HEK293 (cell line): Measurements from ENCODE around the gene SULT4A1.

Experiments
- CTCF ChIA-PET: fragments of 350-600 bp; formaldehyde crosslinking; extraction: SDS; loops from one replicate; lab custom pipeline; 2021; ENCODE audit warnings: antibody characterized with exemption; lab: Yijun Ruan, JAX
- POLR2A ChIA-PET: fragments of 300-600 bp; formaldehyde crosslinking; extraction: SDS; loops from one replicate; lab custom pipeline; 2020; ENCODE audit warnings: antibody characterized with exemption, inconsistent platforms; lab: Yijun Ruan, JAX
- H3K27ac ChIP-seq: fragments of 200-500 bp; sonication (Bioruptor generic); 2 replicates; pipeline ENCODE4 v1.5.1; 2014; ENCODE audit warnings: low read depth, low read length, control low read depth, inconsistent platforms; ENCODE audit errors: extremely low read depth
- H3K36me3 ChIP-seq, 2 experiments: fragments of 200-500 bp in 1 of 2; sonication (Bioruptor generic) in 1 of 2; 1 replicate in 1 of 2; 2 replicates in 1 of 2; pipeline ENCODE4 v1.5.1; 2014 to 2017; ENCODE audit warnings: inconsistent platforms in 2 of 2, low read length in 2 of 2; ENCODE audit not compliant: control insufficient read depth in 2 of 2, insufficient read depth in 1 of 2
- H3K4me1 ChIP-seq: fragments of 200-500 bp; sonication (Bioruptor generic); 2 replicates; pipeline ENCODE4 v1.5.1; 2014; ENCODE audit warnings: mild to moderate bottlenecking, low read length, inconsistent platforms; ENCODE audit not compliant: control insufficient read depth, insufficient read depth
- H3K4me3 ChIP-seq: 2 replicates; pipeline ENCODE4 v1.5.1; 2011; ENCODE audit warnings: low read depth, mild to moderate bottlenecking, control low read depth, low read length, moderate library complexity
- H3K9me3 ChIP-seq: fragments of 200-500 bp; sonication (Bioruptor generic); 2 replicates; pipeline ENCODE4 v1.5.1; 2014; ENCODE audit warnings: low read depth, low read length, inconsistent platforms; ENCODE audit not compliant: control insufficient read depth, insufficient read depth
- CTCF ChIP-seq: fragments of 450-650 bp; formaldehyde crosslinking; IDR thresholded peaks from 2 replicates; pipeline ENCODE4 v1.5.1; 2016; ENCODE audit warnings: missing biosample characterization, missing genetic modification characterization
- EGR2 ChIP-seq: fragments of 450-650 bp; formaldehyde crosslinking; IDR thresholded peaks from 2 replicates; pipeline ENCODE4 v1.5.1; 2016; ENCODE audit warnings: low read depth, missing biosample characterization, missing genetic modification characterization
- GLI2 ChIP-seq: fragments of 450-650 bp; formaldehyde crosslinking; IDR thresholded peaks from 2 replicates; pipeline ENCODE4; 2017; ENCODE audit warnings: missing biosample characterization, missing genetic modification characterization, low read depth, borderline replicate concordance
- KLF1 ChIP-seq: fragments of 450-650 bp; formaldehyde crosslinking; IDR thresholded peaks from 2 replicates; pipeline ENCODE4 v1.5.1; 2016; ENCODE audit warnings: missing biosample characterization, missing genetic modification characterization
- KLF17 ChIP-seq: fragments of 450-650 bp; formaldehyde crosslinking; IDR thresholded peaks from 2 replicates; pipeline ENCODE4 v1.5.1; 2016; ENCODE audit warnings: missing biosample characterization, missing genetic modification characterization
- RBAK ChIP-seq: fragments of 450-650 bp; formaldehyde crosslinking; IDR thresholded peaks from 2 replicates; pipeline ENCODE4 v1.5.1; 2016; ENCODE audit warnings: missing biosample characterization, missing genetic modification characterization
- WT1 ChIP-seq: fragments of 450-650 bp; formaldehyde crosslinking; IDR thresholded peaks from 2 replicates; pipeline ENCODE4 v1.5.1; 2016; ENCODE audit warnings: missing biosample characterization, missing genetic modification characterization
- ZBTB1 ChIP-seq: fragments of 450-650 bp; formaldehyde crosslinking; IDR thresholded peaks from 2 replicates; pipeline ENCODE4 v1.5.1; 2016; ENCODE audit warnings: missing biosample characterization, missing genetic modification characterization
- ZFHX2 ChIP-seq: fragments of 450-650 bp; formaldehyde crosslinking; conservative IDR thresholded peaks from 2 replicates; pipeline ENCODE4 v1.5.1; 2016; ENCODE audit warnings: missing biosample characterization, missing genetic modification characterization
- ZNF155 ChIP-seq: fragments of 450-650 bp; formaldehyde crosslinking; IDR thresholded peaks from 2 replicates; pipeline ENCODE4 v1.5.1; 2016; ENCODE audit warnings: missing biosample characterization, missing genetic modification characterization
- ZNF202 ChIP-seq: fragments of 450-650 bp; formaldehyde crosslinking; IDR thresholded peaks from 2 replicates; pipeline ENCODE4 v1.5.1; 2016; ENCODE audit warnings: missing biosample characterization, missing genetic modification characterization, borderline replicate concordance
- ZNF211 ChIP-seq: fragments of 450-650 bp; formaldehyde crosslinking; IDR thresholded peaks from 2 replicates; pipeline ENCODE4 v1.5.1; 2016; ENCODE audit warnings: low read depth, missing biosample characterization, missing genetic modification characterization
- ZNF248 ChIP-seq: fragments of 450-650 bp; formaldehyde crosslinking; IDR thresholded peaks from 2 replicates; pipeline ENCODE4 v1.5.1; 2017; ENCODE audit warnings: missing biosample characterization, missing genetic modification characterization
- ZNF274 ChIP-seq, 2 experiments: fragments of 200-500 bp in 1 of 2; fragments of 450-650 bp in 1 of 2; sonication (Bioruptor generic) in 1 of 2; formaldehyde crosslinking in 1 of 2; IDR thresholded peaks; 2 replicates each; pipeline versions ENCODE4 v1.5.1 to v1.6.1; 2014 to 2016; ENCODE audit warnings: borderline replicate concordance in 1 of 2, inconsistent platforms in 1 of 2, low read length in 1 of 2, missing biosample characterization in 1 of 2, missing genetic modification characterization in 1 of 2
- ZNF292 ChIP-seq: fragments of 450-650 bp; formaldehyde crosslinking; IDR thresholded peaks from 2 replicates; pipeline ENCODE4 v1.5.1; 2016; ENCODE audit warnings: low read depth, missing biosample characterization, missing genetic modification characterization, borderline replicate concordance
- ZNF302 ChIP-seq: fragments of 450-650 bp; formaldehyde crosslinking; IDR thresholded peaks from 2 replicates; pipeline ENCODE4 v1.5.1; 2016; ENCODE audit warnings: missing biosample characterization, missing genetic modification characterization, low read depth
- ZNF311 ChIP-seq: fragments of 450-650 bp; formaldehyde crosslinking; IDR thresholded peaks from 2 replicates; pipeline ENCODE4 v1.5.1; 2017; ENCODE audit warnings: missing biosample characterization, missing genetic modification characterization, borderline replicate concordance
- ZNF426 ChIP-seq: fragments of 450-650 bp; formaldehyde crosslinking; IDR thresholded peaks from 2 replicates; pipeline ENCODE4 v1.5.1; 2017; ENCODE audit warnings: missing biosample characterization, missing genetic modification characterization, mild to moderate bottlenecking, inconsistent platforms, moderate library complexity
- ZNF514 ChIP-seq: fragments of 450-650 bp; formaldehyde crosslinking; IDR thresholded peaks from 2 replicates; pipeline ENCODE4 v1.5.1; 2016; ENCODE audit warnings: missing biosample characterization, missing genetic modification characterization
- ZNF555 ChIP-seq: fragments of 450-650 bp; formaldehyde crosslinking; conservative IDR thresholded peaks from 2 replicates; pipeline ENCODE4 v1.5.1; 2017; ENCODE audit warnings: missing biosample characterization, mild to moderate bottlenecking, missing genetic modification characterization, inconsistent platforms
- ZNF639 ChIP-seq: fragments of 450-650 bp; formaldehyde crosslinking; IDR thresholded peaks from 2 replicates; pipeline ENCODE4 v1.5.1; 2016; ENCODE audit warnings: missing biosample characterization, missing genetic modification characterization
- ZNF701 ChIP-seq: fragments of 450-650 bp; formaldehyde crosslinking; IDR thresholded peaks from 2 replicates; pipeline ENCODE4 v1.5.1; 2016; ENCODE audit warnings: missing biosample characterization, missing genetic modification characterization
- ZNF76 ChIP-seq: fragments of 450-650 bp; formaldehyde crosslinking; IDR thresholded peaks from 2 replicates; pipeline ENCODE4; 2016; ENCODE audit warnings: low read depth, missing biosample characterization, missing genetic modification characterization, borderline replicate concordance
- ZNF843 ChIP-seq: fragments of 450-650 bp; formaldehyde crosslinking; IDR thresholded peaks from 2 replicates; pipeline ENCODE4 v1.5.1; 2016; ENCODE audit warnings: missing biosample characterization, missing genetic modification characterization

SULT4A1 gene

GRCh38 chr22:43854121-43854785 lies 8.1 kb downstream of the SULT4A1 start:
- Histone ChIP-seq H3K4me3 (no peak overlapping the region), H3K27ac (no peak overlapping the region), H3K36me3 (peaks cover 0 to 3% of the 10 kb centered on the region in 2 experiments; a peak in 1 of 3 replicates), H3K9me3 (no peaks in the 10 kb centered on the region; the same call in 1 of the 2 replicates), H3K4me1 (no peaks in the 10 kb centered on the region)
- TF ChIP-seq KLF1 (tag by site-specific recombination) = peak; percentile 82
- TF ChIP-seq ZNF302 (tag by site-specific recombination) = no peak
- ChIA-PET CTCF (no interaction called here), POLR2A (interaction anchor here (0.6 kb wide), 1 partner anchor 40 kb away, joined by 5 read pairs; no protein-coding TSS in a partner anchor)

- Histone ChIP-seq H3K9me3 (no peaks in the 10 kb centered on the region; the same call in 1 of the 2 replicates), H3K4me3 (no peak overlapping the region), H3K4me1 (no peaks in the 10 kb centered on the region), H3K36me3 (peaks cover 0 to 3% of the 10 kb centered on the region in 2 experiments; a peak in 1 of 3 replicates), H3K27ac (no peak overlapping the region)
- ChIA-PET CTCF (interaction anchor here (0.6 kb wide), 1 partner anchor 91 kb away, joined by 3 read pairs; no protein-coding TSS in a partner anchor), POLR2A (no interaction called here)
- TF ChIP-seq CTCF (tag by site-specific recombination) (no peak), ZNF248 (tag by site-specific recombination) (no peak), ZNF843 (no peak), ZNF426 (no peak), ZNF555 (no peak), WT1 (tag by site-specific recombination) (no peak), RBAK (tag by site-specific recombination) (no peak), ZNF76 (no peak), GLI2 (no peak)
- TF ChIP-seq, all 188 proteins: peak for 0
These were observed 8.9 kb downstream of the SULT4A1 start for GRCh38 chr22:43853328-43853931.

- Histone ChIP-seq H3K9me3 (no peaks in the 10 kb centered on the region; the same call in 1 of the 2 replicates), H3K4me1 (no peaks in the 10 kb centered on the region), H3K4me3 (no peak overlapping the region), H3K36me3 (no peaks in the 10 kb centered on the region), H3K27ac (no peak overlapping the region)
- ChIA-PET CTCF (interaction anchor here (0.6 kb wide), 1 partner anchor 92 kb away, joined by 3 read pairs; no protein-coding TSS in a partner anchor), POLR2A (interaction anchor here (0.6 to 1.0 kb wide), 2 partner anchors 8 to 20 kb away, joined by 3 read pairs; no protein-coding TSS in a partner anchor)
- TF ChIP-seq ZFHX2 (tag by site-specific recombination) (peak; percentile 49), ZNF639 (no peak), ZBTB1 (tag by site-specific recombination) (no peak), ZNF248 (tag by site-specific recombination) (no peak), ZNF701 (tag by site-specific recombination) (no peak), ZNF155 (tag by site-specific recombination) (no peak), ZNF311 (tag by site-specific recombination) (no peak), ZNF514 (tag by site-specific recombination) (no peak), ZNF202 (tag by site-specific recombination) (no peak), KLF17 (tag by site-specific recombination) (no peak), ZNF292 (tag by site-specific recombination) (no peak), EGR2 (0 out of 2 replicates have a peak, but pooled peaks have one; percentile 7), ZNF274 (IDR thresholded peaks at IDR 0.05; ENCODE audit: low read length) (no peak), ZNF274 (tag by site-specific recombination; IDR thresholded peaks at IDR 0.05; ENCODE audit: borderline replicate concordance) (no peak), ZNF211 (tag by site-specific recombination) (no peak)
These were observed 9.6 kb downstream of the SULT4A1 start for GRCh38 chr22:43852573-43853327.
